Measurements from ENCODE around the gene EEF1AKMT4.

Gene EEF1AKMT4

DNA sequence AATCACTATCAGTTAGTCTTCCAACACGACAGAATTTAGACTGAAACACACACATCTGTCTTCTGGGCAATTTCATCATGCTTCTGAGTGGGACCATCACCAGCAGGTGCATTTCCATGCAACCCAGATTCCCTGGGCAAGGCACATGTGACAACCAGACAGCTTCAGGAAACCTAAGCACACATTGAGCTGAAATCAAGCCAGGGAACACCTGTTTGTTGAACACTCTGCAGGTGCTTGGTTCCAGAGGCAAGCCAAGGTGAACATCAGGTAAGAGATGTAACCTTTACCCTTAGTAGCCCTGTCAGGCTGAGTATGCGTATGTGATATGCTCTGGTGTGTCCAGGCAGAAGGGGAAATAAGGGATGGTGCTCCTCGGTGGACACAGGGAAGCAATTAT is 46.3 kb downstream of the EEF1AKMT4 start:
- Histone ChIP-seq H3K27me3 (ENCODE audit: control insufficient read depth, low read length) (peaks cover 10% of the 10 kb centered on the region; the same call in 1 of the 2 replicates), H3K79me2 (ENCODE audit: control insufficient read depth, low read length) (peaks cover 18% of the 10 kb centered on the region), H3K9me3 (ENCODE audit: control insufficient read depth, insufficient read depth, low read length) (no peaks in the 10 kb centered on the region), H3K27ac (ENCODE audit: low read depth, low read length) (no peak overlapping the region), H3K4me3 (ENCODE audit: low read length) (no peak overlapping the region), H3F3A (ENCODE audit: control insufficient read depth, insufficient read depth) (peaks cover 3% of the 10 kb centered on the region; the same call in 1 of the 2 replicates), H4K20me1 (ENCODE audit: control insufficient read depth, insufficient read depth, low read depth, low read length) (peaks cover 9% of the 10 kb centered on the region; the same call in 1 of the 2 replicates), H3K36me3 (ENCODE audit: control insufficient read depth, low read length) (peaks cover 16% of the 10 kb centered on the region), H3K4me1 (ENCODE audit: control insufficient read depth, low read length) (peaks cover 16% of the 10 kb centered on the region), H3K9me2 (replicated peaks; ENCODE audit: control insufficient read depth, low read length) (no peaks in the 10 kb centered on the region), H3K4me2 (ENCODE audit: low read length) (no peak overlapping the region)
- no peak for TF ChIP-seq EZH2phosphoT487 (IDR thresholded peaks at IDR 0.05; ENCODE audit: borderline replicate concordance, low read length)
- no peak for TF ChIP-seq CTCF (IDR thresholded peaks at IDR 0.05; ENCODE audit: low read depth, low read length, poor library complexity, severe bottlenecking)

DNA sequence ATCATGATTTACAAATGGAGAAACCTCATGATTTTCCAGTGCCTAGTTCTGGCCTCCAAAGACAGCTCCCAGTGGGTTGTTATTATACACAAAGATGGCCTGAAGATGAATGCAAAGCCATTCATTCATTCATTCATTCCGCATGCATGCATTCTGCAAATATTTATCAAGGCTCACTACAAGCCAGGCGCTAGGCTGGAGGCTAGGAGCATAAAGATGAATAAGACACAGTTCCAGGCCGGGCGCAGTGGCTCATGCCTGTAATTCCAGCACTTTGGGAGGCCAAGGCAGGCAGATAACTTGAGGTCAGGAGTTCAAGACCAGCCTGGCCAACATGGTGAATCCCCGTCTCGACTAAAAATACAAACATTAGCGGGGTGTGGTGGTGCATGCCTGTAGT is 47.1 kb downstream of the EEF1AKMT4 start:
- peaks cover 25% of the 10 kb centered on the region for H3K79me2 ChIP-seq (ENCODE audit: control insufficient read depth, low read length)
- TF ChIP-seq EZH2phosphoT487 (IDR thresholded peaks at IDR 0.05; ENCODE audit: borderline replicate concordance, low read length) (no peak), CTCF (IDR thresholded peaks at IDR 0.05; ENCODE audit: low read depth, low read length, poor library complexity, severe bottlenecking) (no peak)
- H3K27me3 ChIP-seq (ENCODE audit: control insufficient read depth, low read length): peaks cover 10% of the 10 kb centered on the region; the same call in 1 of the 2 replicates
- no peaks in the 10 kb centered on the region for H3K9me3 ChIP-seq (ENCODE audit: control insufficient read depth, insufficient read depth, low read length)
- H3K36me3 ChIP-seq (ENCODE audit: control insufficient read depth, low read length): peaks cover 24% of the 10 kb centered on the region
- peaks cover 9% of the 10 kb centered on the region; the same call in 1 of the 2 replicates for H4K20me1 ChIP-seq (ENCODE audit: control insufficient read depth, insufficient read depth, low read depth, low read length)
- H3K4me1 ChIP-seq (ENCODE audit: control insufficient read depth, low read length): peaks cover 16% of the 10 kb centered on the region
- H3K27ac ChIP-seq (ENCODE audit: low read depth, low read length): no peak overlapping the region
- no peak overlapping the region for H3K4me3 ChIP-seq (ENCODE audit: low read length)
- peaks cover 3% of the 10 kb centered on the region; the same call in 1 of the 2 replicates for H3F3A ChIP-seq (ENCODE audit: control insufficient read depth, insufficient read depth)
- no peak overlapping the region for H3K4me2 ChIP-seq (ENCODE audit: low read length)
- H3K9me2 ChIP-seq (replicated peaks; ENCODE audit: control insufficient read depth, low read length): no peaks in the 10 kb centered on the region

- no peak for TF ChIP-seq CTCF (IDR thresholded peaks at IDR 0.05; ENCODE audit: low read depth, low read length, poor library complexity, severe bottlenecking)
- no peak for TF ChIP-seq EZH2phosphoT487 (IDR thresholded peaks at IDR 0.05; ENCODE audit: borderline replicate concordance, low read length)
Observed at GRCh38 chr3:184298759-184299487, 49.5 kb downstream of the EEF1AKMT4 start, which contains the start of gene PSMD2. PSMD2 (plus strand) TSS chr3:184299241; CDS start chr3:184299267, 26 bp downstream.

More at GRCh38 chr3:184298759-184299487, 49.5 kb downstream of the EEF1AKMT4 start, which contains the start of gene PSMD2:
- H3K4me2 ChIP-seq (ENCODE audit: low read length): peak within 1 kb of the TSS; percentile 73
- peak within 1 kb of the TSS; percentile 82 for H3K4me3 ChIP-seq (ENCODE audit: low read length)
- peaks cover 16% of the 10 kb centered on the region for H3K4me1 ChIP-seq (ENCODE audit: control insufficient read depth, low read length)
- peaks cover 3% of the 10 kb centered on the region; the same call in 1 of the 2 replicates for H3F3A ChIP-seq (ENCODE audit: control insufficient read depth, insufficient read depth)
- 0 out of 2 replicates have a peak, but pooled peaks cover 4% of the 10 kb centered on the region for H3K27me3 ChIP-seq (ENCODE audit: control insufficient read depth, low read length)
- H4K20me1 ChIP-seq (ENCODE audit: control insufficient read depth, insufficient read depth, low read depth, low read length): peaks cover 9% of the 10 kb centered on the region; the same call in 1 of the 2 replicates
- H3K36me3 ChIP-seq (ENCODE audit: control insufficient read depth, low read length): peaks cover 47% of the 10 kb centered on the region
- no peaks in the 10 kb centered on the region for H3K9me3 ChIP-seq (ENCODE audit: control insufficient read depth, insufficient read depth, low read length)
- peaks cover 33% of the 10 kb centered on the region for H3K79me2 ChIP-seq (ENCODE audit: control insufficient read depth, low read length)
- H3K27ac ChIP-seq (ENCODE audit: low read depth, low read length): peak within 1 kb of the TSS; percentile 16; the same call in 1 of the 2 replicates
- no peaks in the 10 kb centered on the region for H3K9me2 ChIP-seq (replicated peaks; ENCODE audit: control insufficient read depth, low read length)
